Panc1 (cell line): ENCODE results near the gene TOGARAM1. TPM values are rescaled to one million over a fixed set of nuclear protein-coding genes. Genes with fewer than 3 reads are reported as not detected.

Source experiments
- ATAC-seq: fragments of 200-7000 bp; cut with Tn5 transposase; 2 replicates; pipeline ENCODE4 v1.9.1; 2020; ENCODE audit warnings: mild to moderate bottlenecking, moderate library complexity
- BruUV-seq: library from RNA; stranded (reverse); fragments of 400-500 nt; replicated peaks from 2 replicates; lab custom pipeline; 2021; lab: Mats Ljungman, UMichigan
- CTCF ChIA-PET: fragments of 300-600 bp; sonication (Branson Sonifier 250); formaldehyde crosslinking; loops from one replicate; lab custom pipeline; 2022; ENCODE audit warnings: antibody characterized with exemption; lab: Charles Lee
- POLR2A ChIA-PET: fragments of 300-600 bp; sonication (Branson Sonifier 250); formaldehyde crosslinking; loops from one replicate; lab custom pipeline; 2022; ENCODE audit warnings: antibody characterized with exemption; lab: Charles Lee
- DNase-seq: peaks from one replicate; pipeline ENCODE4 v3.0.0-alpha.2; 2010; ENCODE audit warnings: low read depth, low spot score
- H3K27ac ChIP-seq: 2 replicates; pipeline ENCODE4 v1.5.1; 2011; ENCODE audit warnings: mild to moderate bottlenecking, low read length, inconsistent platforms
- H3K27me3 ChIP-seq: fragments of 200-500 bp; sonication (Bioruptor generic); 2 replicates; pipeline ENCODE4 v1.6.0; 2014; ENCODE audit warnings: low read length, inconsistent platforms; ENCODE audit not compliant: control insufficient read depth, insufficient read depth
- H3K36me3 ChIP-seq: fragments of 200-500 bp; sonication (Bioruptor generic); 2 replicates; pipeline ENCODE4 v1.5.1; 2014; ENCODE audit warnings: inconsistent platforms, mild to moderate bottlenecking, low read length, moderate library complexity; ENCODE audit not compliant: control insufficient read depth, insufficient read depth
- H3K4me1 ChIP-seq: 2 replicates; pipeline ENCODE4 v1.5.1; 2011; ENCODE audit warnings: inconsistent platforms, mild to moderate bottlenecking, low read length, moderate library complexity; ENCODE audit not compliant: control insufficient read depth, insufficient read depth
- H3K4me3 ChIP-seq, 2 experiments: 2 replicates each; pipeline ENCODE4 v1.5.1; 2011 to 2012; ENCODE audit warnings: low read depth in 2 of 2, low read length in 2 of 2, mild to moderate bottlenecking in 2 of 2, inconsistent platforms in 1 of 2, moderate library complexity in 1 of 2
- H3K9me3 ChIP-seq: fragments of 200-500 bp; sonication (Bioruptor generic); 2 replicates; pipeline ENCODE4 v1.5.1; 2014; ENCODE audit warnings: low read depth, mild to moderate bottlenecking, inconsistent platforms, low read length, moderate library complexity; ENCODE audit not compliant: control insufficient read depth, insufficient read depth
- POLR2AphosphoS5 ChIP-seq: IDR thresholded peaks from 2 replicates; pipeline ENCODE4 v1.6.1; 2012; ENCODE audit warnings: mild to moderate bottlenecking, low read depth, low read length, moderate library complexity
- SIN3A ChIP-seq: IDR thresholded peaks from 2 replicates; pipeline ENCODE4 v1.6.1; 2012; ENCODE audit warnings: low read depth, mild to moderate bottlenecking, low read length, moderate library complexity, borderline replicate concordance; ENCODE audit not compliant: insufficient read depth
- TCF7L2 ChIP-seq: IDR thresholded peaks from 2 replicates; pipeline ENCODE4 v1.6.1; 2011; ENCODE audit warnings: mild to moderate bottlenecking, low read depth, low read length, inconsistent platforms
- in situ Hi-C: cut with HindIII; loops from 2 replicates; pipeline ENCODE4 v1.10.0; 2016; ENCODE audit warnings: low sequenced_read_pairs, low pct_unique_long_range_greater_than_20kb
- intact Hi-C: fragments of 100-400 bp; cut with micrococcal nuclease; formaldehyde crosslinking; loops from one replicate; pipeline ENCODE4 v1.10.0; 2022; ENCODE audit not compliant: unreplicated experiment
- total RNA-seq: library from RNA; stranded (reverse); gene quantifications from one replicate; pipeline ENCODE4 v1.2.1, GENCODE V29; 2021; ENCODE audit not compliant: unreplicated experiment
- TF ChIP-seq, protein P1 (sequence below): fragments of 450-650 bp; IDR thresholded peaks from 2 replicates; pipeline ENCODE4 v1.5.1; 2017; ENCODE audit warnings: mild to moderate bottlenecking
- TF ChIP-seq, protein P2 (sequence below), 2 experiments: IDR thresholded peaks; 2 replicates each; pipeline ENCODE4 v1.6.1; 2011 to 2012; ENCODE audit warnings: low read depth in 2 of 2, control low read depth in 1 of 2, low read length in 1 of 2, mild to moderate bottlenecking in 1 of 2, moderate library complexity in 1 of 2; ENCODE audit not compliant: insufficient read depth in 1 of 2

TOGARAM1 gene
- total RNA-seq, 1 experiment from 2014 or later, result 11.6 TPM

GRCh38 chr14:45082420-45082819 is 120.4 kb downstream of the TOGARAM1 start:
- DNase-seq, result no peak
- no TSS peak for BruUV-seq
- intact Hi-C loops, result no loop called here

GRCh38 chr14:45083617-45083975 is 121.6 kb downstream of the TOGARAM1 start:
- peak overlapping the region; percentile 70 to 85 for H3K4me3 ChIP-seq
- no TSS peak for BruUV-seq
- TF ChIP-seq POLR2AphosphoS5 (no peak), SIN3A (no peak), TCF7L2 (no peak)
- TF ChIP-seq, protein P1, sequence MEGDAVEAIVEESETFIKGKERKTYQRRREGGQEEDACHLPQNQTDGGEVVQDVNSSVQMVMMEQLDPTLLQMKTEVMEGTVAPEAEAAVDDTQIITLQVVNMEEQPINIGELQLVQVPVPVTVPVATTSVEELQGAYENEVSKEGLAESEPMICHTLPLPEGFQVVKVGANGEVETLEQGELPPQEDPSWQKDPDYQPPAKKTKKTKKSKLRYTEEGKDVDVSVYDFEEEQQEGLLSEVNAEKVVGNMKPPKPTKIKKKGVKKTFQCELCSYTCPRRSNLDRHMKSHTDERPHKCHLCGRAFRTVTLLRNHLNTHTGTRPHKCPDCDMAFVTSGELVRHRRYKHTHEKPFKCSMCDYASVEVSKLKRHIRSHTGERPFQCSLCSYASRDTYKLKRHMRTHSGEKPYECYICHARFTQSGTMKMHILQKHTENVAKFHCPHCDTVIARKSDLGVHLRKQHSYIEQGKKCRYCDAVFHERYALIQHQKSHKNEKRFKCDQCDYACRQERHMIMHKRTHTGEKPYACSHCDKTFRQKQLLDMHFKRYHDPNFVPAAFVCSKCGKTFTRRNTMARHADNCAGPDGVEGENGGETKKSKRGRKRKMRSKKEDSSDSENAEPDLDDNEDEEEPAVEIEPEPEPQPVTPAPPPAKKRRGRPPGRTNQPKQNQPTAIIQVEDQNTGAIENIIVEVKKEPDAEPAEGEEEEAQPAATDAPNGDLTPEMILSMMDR, result no peak
- TF ChIP-seq, protein P2, sequence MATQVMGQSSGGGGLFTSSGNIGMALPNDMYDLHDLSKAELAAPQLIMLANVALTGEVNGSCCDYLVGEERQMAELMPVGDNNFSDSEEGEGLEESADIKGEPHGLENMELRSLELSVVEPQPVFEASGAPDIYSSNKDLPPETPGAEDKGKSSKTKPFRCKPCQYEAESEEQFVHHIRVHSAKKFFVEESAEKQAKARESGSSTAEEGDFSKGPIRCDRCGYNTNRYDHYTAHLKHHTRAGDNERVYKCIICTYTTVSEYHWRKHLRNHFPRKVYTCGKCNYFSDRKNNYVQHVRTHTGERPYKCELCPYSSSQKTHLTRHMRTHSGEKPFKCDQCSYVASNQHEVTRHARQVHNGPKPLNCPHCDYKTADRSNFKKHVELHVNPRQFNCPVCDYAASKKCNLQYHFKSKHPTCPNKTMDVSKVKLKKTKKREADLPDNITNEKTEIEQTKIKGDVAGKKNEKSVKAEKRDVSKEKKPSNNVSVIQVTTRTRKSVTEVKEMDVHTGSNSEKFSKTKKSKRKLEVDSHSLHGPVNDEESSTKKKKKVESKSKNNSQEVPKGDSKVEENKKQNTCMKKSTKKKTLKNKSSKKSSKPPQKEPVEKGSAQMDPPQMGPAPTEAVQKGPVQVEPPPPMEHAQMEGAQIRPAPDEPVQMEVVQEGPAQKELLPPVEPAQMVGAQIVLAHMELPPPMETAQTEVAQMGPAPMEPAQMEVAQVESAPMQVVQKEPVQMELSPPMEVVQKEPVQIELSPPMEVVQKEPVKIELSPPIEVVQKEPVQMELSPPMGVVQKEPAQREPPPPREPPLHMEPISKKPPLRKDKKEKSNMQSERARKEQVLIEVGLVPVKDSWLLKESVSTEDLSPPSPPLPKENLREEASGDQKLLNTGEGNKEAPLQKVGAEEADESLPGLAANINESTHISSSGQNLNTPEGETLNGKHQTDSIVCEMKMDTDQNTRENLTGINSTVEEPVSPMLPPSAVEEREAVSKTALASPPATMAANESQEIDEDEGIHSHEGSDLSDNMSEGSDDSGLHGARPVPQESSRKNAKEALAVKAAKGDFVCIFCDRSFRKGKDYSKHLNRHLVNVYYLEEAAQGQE (IDR thresholded peaks at IDR 0.05; ENCODE audit: insufficient read depth in 1 of 2, low read depth in 2 of 2, low read length in 1 of 2), result no peak
- ChIA-PET CTCF (no interaction called here), POLR2A (no interaction called here)
- H3K4me1 ChIP-seq, result peaks cover 8% of the 10 kb centered on the region
- DNase-seq (no peak), ATAC-seq (peak; percentile 9; the same call in 1 of the 2 replicates)
- H3K9me3 ChIP-seq, result no peaks in the 10 kb centered on the region
- H3K36me3 ChIP-seq, result peaks cover 8% of the 10 kb centered on the region
- peak overlapping the region; percentile 94 for H3K27ac ChIP-seq
- intact Hi-C loops (no loop called here), in situ Hi-C loops (no loop called here)
- H3K27me3 ChIP-seq, result no peaks in the 10 kb centered on the region

More at GRCh38 chr14:45082420-45082819, 120.4 kb downstream of the TOGARAM1 start:
- ChIA-PET POLR2A (interaction anchor here (0.5 kb wide), 1 partner anchor 23 kb away, joined by 9 read pairs; no protein-coding TSS in a partner anchor), CTCF (no interaction called here)
- peaks cover 8% of the 10 kb centered on the region for H3K36me3 ChIP-seq
- no peak for ATAC-seq
- in situ Hi-C loops, result no loop called here
- no peaks in the 10 kb centered on the region for H3K9me3 ChIP-seq
- no peak overlapping the region for H3K4me3 ChIP-seq
- peak overlapping the region; percentile 26; the same call in 1 of the 2 replicates for H3K27ac ChIP-seq
- peaks cover 8% of the 10 kb centered on the region for H3K4me1 ChIP-seq
- TF ChIP-seq, protein P2 (IDR thresholded peaks at IDR 0.05; ENCODE audit: insufficient read depth in 1 of 2, low read depth in 2 of 2, low read length in 1 of 2), result no peak
- TF ChIP-seq, protein P1, result no peak
- TF ChIP-seq TCF7L2 (no peak), POLR2AphosphoS5 (no peak), SIN3A (no peak)
- H3K27me3 ChIP-seq, result no peaks in the 10 kb centered on the region
